OCI-LY3 (cell line): ENCODE data around the gene SOWAHC.

ENCODE experiments used
- H2AFZ ChIP-seq: fragments of 200-600, 300-600 bp; shearing (Covaris generic); 2 replicates; pipeline ENCODE4 v1.6.0; 2014; ENCODE audit warnings: antibody characterized with exemption, low read depth, low read length
- H3K27ac ChIP-seq: fragments of 200-600, 300-600 bp; sonication (generic); 2 replicates; pipeline ENCODE4 v1.5.1; 2014; ENCODE audit warnings: mild to moderate bottlenecking, low read length, moderate library complexity, mixed read lengths
- H3K27me3 ChIP-seq: fragments of 200-600, 300-600 bp; sonication (generic); 2 replicates; pipeline ENCODE4 v1.6.1; 2014; ENCODE audit warnings: low read depth, low read length, mixed read lengths
- H3K36me3 ChIP-seq: fragments of 200-600, 300-600 bp; sonication (generic); replicated peaks from 2 replicates; pipeline ENCODE3; 2014; ENCODE audit warnings: low read depth, low read length, mixed read lengths
- H3K4me1 ChIP-seq: fragments of 300-600, 200-600 bp; sonication (generic); 2 replicates; pipeline ENCODE4 v1.6.1; 2014; ENCODE audit warnings: low read length, mixed read lengths
- H3K4me2 ChIP-seq: fragments of 200-600, 300-600 bp; sonication (generic); 2 replicates; pipeline ENCODE4 v1.6.1; 2014; ENCODE audit warnings: low read length, mixed read lengths
- H3K4me3 ChIP-seq: fragments of 300-600, 200-600 bp; sonication (generic); 2 replicates; pipeline ENCODE4 v1.5.1; 2014; ENCODE audit warnings: antibody characterized with exemption, mild to moderate bottlenecking, low read length, moderate library complexity
- H3K79me2 ChIP-seq: fragments of 300-600, 200-600 bp; shearing (Covaris generic); 2 replicates; pipeline ENCODE4 v1.6.1; 2014; ENCODE audit warnings: mild to moderate bottlenecking, low read length, mixed read lengths
- H3K9ac ChIP-seq: fragments of 300-600, 200-600 bp; shearing (Covaris generic); 2 replicates; pipeline ENCODE4 v1.6.0; 2014; ENCODE audit warnings: mild to moderate bottlenecking, low read length, moderate library complexity
- H3K9me3 ChIP-seq: fragments of 200-600, 300-600 bp; shearing (Covaris generic); 2 replicates; pipeline ENCODE4 v1.6.1; 2014; ENCODE audit warnings: low read length, mixed read lengths; ENCODE audit not compliant: insufficient read depth
- H4K20me1 ChIP-seq: fragments of 200-600, 300-600 bp; sonication (generic); 2 replicates; pipeline ENCODE4 v1.6.1; 2016; ENCODE audit warnings: low read length, mixed read lengths; ENCODE audit not compliant: insufficient read depth
- CTCF ChIP-seq: fragments of 200-600, 300-600 bp; sonication (generic); IDR thresholded peaks from 2 replicates; pipeline ENCODE4 v1.5.1; 2014; ENCODE audit warnings: antibody characterized with exemption, low read length, low read depth
- EZH2phosphoT487 ChIP-seq: fragments of 200-600 bp; shearing (Covaris generic); IDR thresholded peaks from 2 replicates; pipeline ENCODE4 v1.6.1; 2018; ENCODE audit warnings: antibody characterized with exemption, mixed run types, low read depth

SOWAHC gene

GRCh38 chr2:109614715-109615636 lies 812 bp downstream of the SOWAHC start:
- Histone ChIP-seq H3K9me3 (no peaks in the 10 kb centered on the region), H3K9ac (no peak overlapping the region), H2AFZ (no peak overlapping the region), H3K36me3 (no peaks in the 10 kb centered on the region), H3K79me2 (no peaks in the 10 kb centered on the region), H4K20me1 (no peaks in the 10 kb centered on the region), H3K4me2 (no peak overlapping the region), H3K27ac (no peak overlapping the region), H3K27me3 (peaks cover 10% of the 10 kb centered on the region; the same call in 1 of the 2 replicates), H3K4me1 (no peaks in the 10 kb centered on the region), H3K4me3 (no peak overlapping the region)
- TF ChIP-seq EZH2phosphoT487 (no peak), CTCF (no peak)

GRCh38 chr2:109615637-109616144 lies 1.5 kb downstream of the SOWAHC start:
- Histone ChIP-seq H3K4me3 (no peak overlapping the region), H3K9me3 (no peaks in the 10 kb centered on the region), H3K27me3 (peaks cover 10% of the 10 kb centered on the region; the same call in 1 of the 2 replicates), H3K4me1 (no peaks in the 10 kb centered on the region), H3K9ac (no peak overlapping the region), H4K20me1 (no peaks in the 10 kb centered on the region), H2AFZ (no peak overlapping the region), H3K79me2 (no peaks in the 10 kb centered on the region), H3K27ac (no peak overlapping the region), H3K36me3 (no peaks in the 10 kb centered on the region), H3K4me2 (no peak overlapping the region)
- TF ChIP-seq EZH2phosphoT487 (no peak), CTCF (no peak)

- Histone ChIP-seq H3K9ac (no peak overlapping the region), H3K4me1 (no peaks in the 10 kb centered on the region), H3K4me2 (no peak overlapping the region), H4K20me1 (no peaks in the 10 kb centered on the region), H3K36me3 (no peaks in the 10 kb centered on the region), H3K4me3 (no peak overlapping the region), H3K9me3 (no peaks in the 10 kb centered on the region), H3K79me2 (no peaks in the 10 kb centered on the region), H3K27me3 (peaks cover 10% of the 10 kb centered on the region; the same call in 1 of the 2 replicates), H3K27ac (no peak overlapping the region), H2AFZ (no peak overlapping the region)
- TF ChIP-seq CTCF: no peak
- no peak for TF ChIP-seq EZH2phosphoT487
Measured at GRCh38 chr2:109616184-109616583, 2.0 kb downstream of the SOWAHC start.

- H2AFZ ChIP-seq: no peak overlapping the region
- H4K20me1 ChIP-seq: no peaks in the 10 kb centered on the region
- no peak for TF ChIP-seq CTCF
- TF ChIP-seq EZH2phosphoT487: no peak
- H3K27ac ChIP-seq: no peak overlapping the region
- no peaks in the 10 kb centered on the region for H3K36me3 ChIP-seq
- peaks cover 10% of the 10 kb centered on the region; the same call in 1 of the 2 replicates for H3K27me3 ChIP-seq
- no peaks in the 10 kb centered on the region for H3K79me2 ChIP-seq
- no peak overlapping the region for H3K4me3 ChIP-seq
- no peaks in the 10 kb centered on the region for H3K4me1 ChIP-seq
- no peaks in the 10 kb centered on the region for H3K9me3 ChIP-seq
- no peak overlapping the region for H3K9ac ChIP-seq
- no peak overlapping the region for H3K4me2 ChIP-seq
Measured at GRCh38 chr2:109619032-109619615, 5.0 kb downstream of the SOWAHC start.
